Spleen (tissue), 11 donors: ENCODE measurements around the gene SRR. TPM values are rescaled to one million over a fixed set of nuclear protein-coding genes. Genes with fewer than 3 reads are reported as not detected.

ENCODE experiments used
- DNase-seq: peaks from one replicate; pipeline ENCODE4 v3.0.0-alpha.2; 2020
- H3K27ac ChIP-seq, 8 donors: fragments of 200-600 bp; sonication (generic) in 7 of 8; 1 replicate in 4 of 8; 2 replicates in 4 of 8; pipeline versions ENCODE4 v1.5.0 to v1.8.0; 2016 to 2021; ENCODE audit warnings: inconsistent platforms in 4 of 8, mild to moderate bottlenecking in 4 of 8, moderate library complexity in 1 of 8
- H3K27me3 ChIP-seq, 7 donors: fragments of 200-600 bp; sonication (generic) in 6 of 7; replicated peaks in 1 of 7; 1 replicate in 4 of 7; 2 replicates in 3 of 7; pipeline versions ENCODE4 v1.5.0 to v1.8.0; 2016 to 2021; ENCODE audit warnings: inconsistent platforms in 3 of 7, mild to moderate bottlenecking in 1 of 7
- H3K36me3 ChIP-seq, 6 donors: fragments of 200-600 bp; sonication (generic) in 5 of 6; 1 replicate in 4 of 6; 2 replicates in 2 of 6; pipeline versions ENCODE4 v1.5.0 to v1.8.0; 2016 to 2021; ENCODE audit warnings: inconsistent platforms in 2 of 6
- H3K4me1 ChIP-seq, 6 donors: fragments of 200-600 bp; sonication (generic) in 5 of 6; 1 replicate in 3 of 6; 2 replicates in 3 of 6; pipeline versions ENCODE4 v1.5.0 to v1.8.0; 2016 to 2021; ENCODE audit warnings: inconsistent platforms in 3 of 6
- H3K4me3 ChIP-seq, 8 donors: fragments of 200-600 bp; sonication (generic) in 7 of 8; 1 replicate in 4 of 8; 2 replicates in 4 of 8; pipeline versions ENCODE4 v1.5.0 to v1.8.0; 2016 to 2021; ENCODE audit warnings: inconsistent platforms in 4 of 8, mild to moderate bottlenecking in 4 of 8, moderate library complexity in 2 of 8
- H3K9me3 ChIP-seq, 8 donors: fragments of 200-600 bp; sonication (generic) in 7 of 8; 1 replicate in 4 of 8; 2 replicates in 4 of 8; pipeline versions ENCODE4 v1.5.0 to v1.8.0; 2016 to 2021; ENCODE audit warnings: inconsistent platforms in 4 of 8
- CTCF ChIP-seq, 11 experiments: fragments of 200-600 bp in 7 of 11; fragments of 450-650 bp in 4 of 11; sonication (generic) in 4 of 11; IDR thresholded peaks in 8 of 11; conservative IDR thresholded peaks in 3 of 11; 1 replicate in 7 of 11; 2 replicates in 4 of 11; pipeline versions ENCODE4 v1.4.0 to v1.8.0; 2016 to 2021; ENCODE audit warnings: antibody characterized with exemption in 11 of 11, inconsistent platforms in 4 of 11, mild to moderate bottlenecking in 1 of 11
- POLR2A ChIP-seq, 3 donors: fragments of 450-650 bp; IDR thresholded peaks; one replicate each; pipeline ENCODE4 v1.5.1; 2017; ENCODE audit warnings: antibody characterized with exemption in 3 of 3, mild to moderate bottlenecking in 1 of 3
- POLR2AphosphoS5 ChIP-seq, 3 donors: sonication (generic); formaldehyde crosslinking; IDR thresholded peaks; one replicate each; pipeline ENCODE4 v1.5.1; 2017; ENCODE audit warnings: antibody characterized with exemption in 3 of 3
- whole genome bisulfite sequencing, 5 donors: extraction: QIAGEN DNeasy Blood & Tissue Kit in 3 of 5; methylation state at CpG; one replicate each; pipeline versions ENCODE4 v1.1.5 to v1.1.7; 2013 to 2018; 5-methylcytosine and 5-hydroxymethylcytosine counted together
- intact Hi-C: fragments of 100-400 bp; cut with DNase I; formaldehyde crosslinking; loops from one replicate; pipeline ENCODE4 v1.15.0; 2023; ENCODE audit warnings: low total_unique reads
- polyA plus RNA-seq, 3 donors: library from polyadenylated mRNA; stranded (reverse); fragments of 200-250 nt; gene quantifications; one replicate each; pipeline ENCODE4 v1.2.1, GENCODE V29; 2013
- total RNA-seq, 7 donors: library from RNA; depleted of rRNA in 3 of 7; stranded (reverse); fragments of >200 nt in 3 of 7; fragmentation: NEBNext Ultra II Directional in 4 of 7; extraction: Animal tissue kit (Norgen Biotek cat#: 25700) in 4 of 7; gene quantifications; one replicate each; pipeline versions ENCODE4 v1.1.0 to v1.2.1, GENCODE V29; 2016 to 2021
- donor health status: healthy with polysubstance abuse.
- donor health status: DM: no; HTN: no; CAD: no; lungs with moderate emphysema.
- donor health status: DM: no; HTN: no; CAD: no.
- donor health status: Bipolar disorder and iron deficiency.
- donor health status: healthy.
- donor health status: DM: no; HTN: no; CAD: no.
- donor health status: DM: yes; HTN: yes; CAD: no.

The SRR gene
- total and polyA plus RNA-seq, 10 donors: 3.5 to 16.2 (median 6.7) TPM

GRCh38 chr17:2317796-2318195 is 14.0 kb downstream of the SRR start:
- H3K36me3 ChIP-seq: peaks cover 0 to 31% (median 16%) of the 10 kb centered on the region in 6 donors
- intact Hi-C loops: no loop called here
- H3K27me3 ChIP-seq: no peaks in the 10 kb centered on the region
- 92 to 98% (median 92%) methylated on average over 3 of the region's 3 CpGs for WGBS, 5 donors
- no peak for TF ChIP-seq CTCF (IDR thresholded peaks at IDR 0.05 in 8 of 11, conservative IDR thresholded peaks at IDR 0.05 in 3 of 11)
- no peak for TF ChIP-seq POLR2A (IDR thresholded peaks at IDR 0.05)
- TF ChIP-seq POLR2AphosphoS5 (IDR thresholded peaks at IDR 0.05): no peak
- no peak overlapping the region for H3K4me3 ChIP-seq
- H3K4me1 ChIP-seq: no peaks in the 10 kb centered on the region
- no peak overlapping the region for H3K27ac ChIP-seq
- DNase-seq: no peak
- no peaks in the 10 kb centered on the region for H3K9me3 ChIP-seq

GRCh38 chr17:2319051-2319450 is 15.3 kb downstream of the SRR start:
- Histone ChIP-seq H3K4me3 (no peak overlapping the region), H3K9me3 (no peaks in the 10 kb centered on the region), H3K4me1 (no peaks in the 10 kb centered on the region), H3K27me3 (no peaks in the 10 kb centered on the region), H3K27ac (no peak overlapping the region), H3K36me3 (peaks cover 0 to 43% (median 28%) of the 10 kb centered on the region in 6 donors)
- DNase-seq: no peak
- intact Hi-C loops: no loop called here
- TF ChIP-seq POLR2A (IDR thresholded peaks at IDR 0.05): no peak
- TF ChIP-seq POLR2AphosphoS5 (IDR thresholded peaks at IDR 0.05): no peak
- no peak for TF ChIP-seq CTCF (IDR thresholded peaks at IDR 0.05 in 8 of 11, conservative IDR thresholded peaks at IDR 0.05 in 3 of 11)

GRCh38 chr17:2321399-2321798 is 17.6 kb downstream of the SRR start:
- 71 to 80% (median 77%) methylated on average over 1 of the region's 1 CpG for WGBS, 5 donors
- Histone ChIP-seq H3K36me3 (peaks cover 2 to 67% (median 52%) of the 10 kb centered on the region in 6 donors), H3K9me3 (no peaks in the 10 kb centered on the region), H3K4me1 (no peaks in the 10 kb centered on the region), H3K27me3 (no peaks in the 10 kb centered on the region), H3K4me3 (no peak overlapping the region), H3K27ac (no peak overlapping the region)
- intact Hi-C loops: no loop called here
- TF ChIP-seq POLR2AphosphoS5 (IDR thresholded peaks at IDR 0.05) (no peak), CTCF (IDR thresholded peaks at IDR 0.05 in 8 of 11, conservative IDR thresholded peaks at IDR 0.05 in 3 of 11) (no peak), POLR2A (IDR thresholded peaks at IDR 0.05) (no peak)
- DNase-seq: no peak

- Histone ChIP-seq H3K4me3 (no peak overlapping the region), H3K36me3 (peaks cover 2 to 89% (median 72%) of the 10 kb centered on the region in 6 donors), H3K27me3 (no peaks in the 10 kb centered on the region), H3K4me1 (no peaks in the 10 kb centered on the region), H3K27ac (no peak overlapping the region), H3K9me3 (no peaks in the 10 kb centered on the region)
- intact Hi-C loops: no loop called here
- no peak for DNase-seq
- no peak for TF ChIP-seq POLR2A (IDR thresholded peaks at IDR 0.05)
- 78 to 90% (median 83%) methylated on average over 2 of the region's 2 CpGs for WGBS, 5 donors
Measured at GRCh38 chr17:2323629-2324314, 20.0 kb downstream of the SRR start.
